Ishikawa (cell line): ENCODE data around the gene TMEM89.

Experiments used
- CREB1 ChIP-seq: IDR thresholded peaks from 2 replicates; pipeline ENCODE4 v1.6.1; 2012; ENCODE audit warnings: low read depth
- EGR1 ChIP-seq: IDR thresholded peaks from 2 replicates; pipeline ENCODE4 v1.6.1; 2012
- RAD21 ChIP-seq: IDR thresholded peaks from 2 replicates; pipeline ENCODE4 v1.6.1; 2012; ENCODE audit warnings: low read depth
- TAF1 ChIP-seq: IDR thresholded peaks from 2 replicates; pipeline ENCODE4 v1.6.1; 2012; ENCODE audit warnings: low read depth, mild to moderate bottlenecking
- TEAD4 ChIP-seq: IDR thresholded peaks from 2 replicates; pipeline ENCODE4 v1.6.1; 2012
- ZBTB7A ChIP-seq: IDR thresholded peaks from 2 replicates; pipeline ENCODE4 v1.6.1; 2012; ENCODE audit warnings: low read depth
- TF ChIP-seq, protein P1 (sequence below): IDR thresholded peaks from 2 replicates; pipeline ENCODE4 v1.6.1; 2012
- TF ChIP-seq, protein P2 (sequence below): IDR thresholded peaks from 2 replicates; pipeline ENCODE4 v1.6.1; 2012; ENCODE audit warnings: low read depth, mild to moderate bottlenecking
- TF ChIP-seq, protein P3 (sequence below): IDR thresholded peaks from 2 replicates; pipeline ENCODE4 v1.6.1; 2012

DNA sequence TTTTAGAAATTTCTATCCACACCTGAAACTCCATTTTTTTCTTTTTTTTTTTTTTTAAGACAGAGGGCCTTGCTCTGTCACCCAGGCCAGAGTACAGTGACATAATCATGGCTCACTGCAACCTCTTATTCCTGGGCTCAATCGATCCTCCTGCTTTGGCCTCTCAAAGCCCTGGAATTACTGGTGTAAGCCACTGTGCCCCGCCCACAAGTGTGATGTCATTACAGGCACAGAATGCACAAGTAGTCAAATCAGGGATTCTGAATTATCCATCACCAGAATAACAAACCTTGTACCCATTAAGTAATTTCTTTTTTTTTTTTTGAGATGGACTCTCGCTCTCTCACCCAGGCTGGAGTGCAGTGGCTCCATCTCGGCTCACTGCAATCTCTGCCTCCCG lies 14.1 kb downstream of the TMEM89 start:
- TF ChIP-seq, protein P1, sequence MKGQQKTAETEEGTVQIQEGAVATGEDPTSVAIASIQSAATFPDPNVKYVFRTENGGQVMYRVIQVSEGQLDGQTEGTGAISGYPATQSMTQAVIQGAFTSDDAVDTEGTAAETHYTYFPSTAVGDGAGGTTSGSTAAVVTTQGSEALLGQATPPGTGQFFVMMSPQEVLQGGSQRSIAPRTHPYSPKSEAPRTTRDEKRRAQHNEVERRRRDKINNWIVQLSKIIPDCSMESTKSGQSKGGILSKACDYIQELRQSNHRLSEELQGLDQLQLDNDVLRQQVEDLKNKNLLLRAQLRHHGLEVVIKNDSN: no peak
- TF ChIP-seq, protein P2, sequence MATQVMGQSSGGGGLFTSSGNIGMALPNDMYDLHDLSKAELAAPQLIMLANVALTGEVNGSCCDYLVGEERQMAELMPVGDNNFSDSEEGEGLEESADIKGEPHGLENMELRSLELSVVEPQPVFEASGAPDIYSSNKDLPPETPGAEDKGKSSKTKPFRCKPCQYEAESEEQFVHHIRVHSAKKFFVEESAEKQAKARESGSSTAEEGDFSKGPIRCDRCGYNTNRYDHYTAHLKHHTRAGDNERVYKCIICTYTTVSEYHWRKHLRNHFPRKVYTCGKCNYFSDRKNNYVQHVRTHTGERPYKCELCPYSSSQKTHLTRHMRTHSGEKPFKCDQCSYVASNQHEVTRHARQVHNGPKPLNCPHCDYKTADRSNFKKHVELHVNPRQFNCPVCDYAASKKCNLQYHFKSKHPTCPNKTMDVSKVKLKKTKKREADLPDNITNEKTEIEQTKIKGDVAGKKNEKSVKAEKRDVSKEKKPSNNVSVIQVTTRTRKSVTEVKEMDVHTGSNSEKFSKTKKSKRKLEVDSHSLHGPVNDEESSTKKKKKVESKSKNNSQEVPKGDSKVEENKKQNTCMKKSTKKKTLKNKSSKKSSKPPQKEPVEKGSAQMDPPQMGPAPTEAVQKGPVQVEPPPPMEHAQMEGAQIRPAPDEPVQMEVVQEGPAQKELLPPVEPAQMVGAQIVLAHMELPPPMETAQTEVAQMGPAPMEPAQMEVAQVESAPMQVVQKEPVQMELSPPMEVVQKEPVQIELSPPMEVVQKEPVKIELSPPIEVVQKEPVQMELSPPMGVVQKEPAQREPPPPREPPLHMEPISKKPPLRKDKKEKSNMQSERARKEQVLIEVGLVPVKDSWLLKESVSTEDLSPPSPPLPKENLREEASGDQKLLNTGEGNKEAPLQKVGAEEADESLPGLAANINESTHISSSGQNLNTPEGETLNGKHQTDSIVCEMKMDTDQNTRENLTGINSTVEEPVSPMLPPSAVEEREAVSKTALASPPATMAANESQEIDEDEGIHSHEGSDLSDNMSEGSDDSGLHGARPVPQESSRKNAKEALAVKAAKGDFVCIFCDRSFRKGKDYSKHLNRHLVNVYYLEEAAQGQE: no peak
- TF ChIP-seq, protein P3, sequence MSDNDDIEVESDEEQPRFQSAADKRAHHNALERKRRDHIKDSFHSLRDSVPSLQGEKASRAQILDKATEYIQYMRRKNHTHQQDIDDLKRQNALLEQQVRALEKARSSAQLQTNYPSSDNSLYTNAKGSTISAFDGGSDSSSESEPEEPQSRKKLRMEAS: no peak
- no peak for TF ChIP-seq ZBTB7A
- TF ChIP-seq TAF1: no peak
- TF ChIP-seq CREB1: no peak
- TF ChIP-seq EGR1: no peak
- no peak for TF ChIP-seq RAD21
- no peak for TF ChIP-seq TEAD4
